GM06990 (cell line): ENCODE measurements around the gene KDM8.

Experiments
- DNase-seq: peaks from one replicate; pipeline ENCODE4 v3.0.0-alpha.2; 2011; ENCODE audit not compliant: insufficient read length; ENCODE audit errors: extremely low read depth
- H3K27me3 ChIP-seq: replicated peaks from 2 replicates; pipeline ENCODE4 v1.6.0; 2011; ENCODE audit warnings: low read length; ENCODE audit not compliant: control insufficient read depth, insufficient read depth
- H3K36me3 ChIP-seq: 2 replicates; pipeline ENCODE4 v1.5.1; 2011; ENCODE audit warnings: low read length; ENCODE audit not compliant: control insufficient read depth, insufficient read depth
- H3K4me3 ChIP-seq: replicated peaks from 2 replicates; pipeline ENCODE4 v1.5.1; 2011; ENCODE audit warnings: low read depth, mild to moderate bottlenecking, control low read depth, low read length
- CTCF ChIP-seq: IDR thresholded peaks from 2 replicates; pipeline ENCODE4 v1.5.1; 2011; ENCODE audit warnings: low read length, control low read depth, mild to moderate bottlenecking, inconsistent platforms; ENCODE audit not compliant: insufficient read depth, poor library complexity, severe bottlenecking

The KDM8 gene

DNA sequence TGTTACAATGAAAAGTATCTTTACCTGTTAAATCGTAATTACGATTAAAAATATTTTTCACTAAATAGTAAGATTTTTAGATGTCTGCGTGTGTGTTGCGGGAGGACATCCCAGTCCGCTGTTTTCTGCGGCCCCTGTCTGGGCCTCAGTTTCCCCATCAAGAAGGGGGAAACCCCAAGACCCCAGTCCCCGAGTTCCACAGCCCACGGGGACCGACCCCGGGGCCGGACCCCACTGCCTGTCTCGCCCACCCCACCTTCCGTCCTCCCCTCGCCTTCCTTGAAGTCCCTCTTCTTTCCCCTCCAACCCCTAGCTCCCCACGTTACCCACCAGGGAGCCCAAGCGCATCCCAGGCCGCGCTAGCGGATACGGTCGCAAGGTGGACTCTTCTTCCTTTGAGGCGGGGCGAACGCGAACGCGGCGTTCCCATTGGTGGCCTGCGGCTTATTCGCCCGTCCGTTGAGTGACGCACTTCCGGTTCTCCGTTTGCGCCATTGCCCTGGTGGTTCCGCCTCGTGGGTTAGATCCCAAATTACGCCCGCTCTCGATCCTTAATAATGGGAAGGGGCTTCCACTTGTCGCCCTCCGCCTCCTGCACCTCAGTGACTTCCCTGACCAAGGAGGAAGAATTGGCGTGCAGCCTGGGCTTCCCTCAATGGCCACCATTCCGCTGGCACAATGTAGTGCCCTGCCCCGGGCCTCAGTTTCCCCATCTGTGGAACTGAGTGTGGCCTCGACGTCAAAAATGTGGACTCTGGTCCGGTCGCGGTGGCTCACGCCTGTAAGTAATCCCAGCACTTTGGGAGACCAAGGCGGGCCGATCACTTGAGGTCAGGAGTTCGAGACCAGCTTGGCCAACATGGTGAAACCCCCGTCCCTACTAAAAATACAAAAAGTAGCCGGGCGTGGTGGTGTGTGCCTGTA lies 65.3 kb downstream of the KDM8 start, which contains the start of gene NSMCE1:
Gene NSMCE1 (minus strand): TSS at position 397 of the 924 bp plus-strand sequence. CDS start 11,202 bp downstream, outside the sequence.
- peak; percentile 13 for TF ChIP-seq CTCF
- DNase-seq: peak; percentile 96
- Histone ChIP-seq H3K27me3 (no peaks in the 10 kb centered on the region), H3K4me3 (peak within 1 kb of the TSS; percentile 96), H3K36me3 (no peaks in the 10 kb centered on the region)

GRCh38 chr16:27269300-27270150 lies 66.2 kb downstream of the KDM8 start:
- H3K27me3 ChIP-seq: no peaks in the 10 kb centered on the region
- H3K36me3 ChIP-seq: no peaks in the 10 kb centered on the region
- peak overlapping the region; percentile 96 for H3K4me3 ChIP-seq
- no peak for TF ChIP-seq CTCF
- no peak for DNase-seq

DNA sequence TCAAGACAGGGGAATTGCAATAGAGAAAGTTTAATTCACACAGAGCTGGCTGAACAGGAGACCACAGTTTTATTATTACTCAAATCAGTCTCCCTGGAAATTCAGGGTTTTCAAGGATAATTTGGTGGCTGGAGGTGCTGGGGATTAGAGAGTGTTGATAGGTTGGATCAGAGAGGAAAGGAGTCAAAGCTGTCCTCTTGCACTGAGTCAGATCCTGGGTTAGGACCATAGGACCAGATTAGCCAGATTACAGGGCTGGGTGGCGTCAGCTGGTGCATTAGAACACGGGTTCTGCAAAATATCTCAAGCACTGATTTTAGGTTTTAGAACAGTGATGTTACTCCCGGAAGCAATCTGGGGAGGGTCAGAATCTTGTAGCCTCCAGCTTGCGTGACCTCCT lies 67.0 kb downstream of the KDM8 start:
- no peak for TF ChIP-seq CTCF
- Histone ChIP-seq H3K36me3 (no peaks in the 10 kb centered on the region), H3K4me3 (no peak overlapping the region), H3K27me3 (no peaks in the 10 kb centered on the region)
- no peak for DNase-seq
